Measurements from ENCODE around the gene TRIM17. TPM values are rescaled to one million over a fixed set of nuclear protein-coding genes. Genes with fewer than 3 reads are reported as not detected.

The TRIM17 gene
- total and polyA plus RNA-seq, 3 donors from 2014 or later = 21.4 to 37.4 (median 33.6) TPM

DNA sequence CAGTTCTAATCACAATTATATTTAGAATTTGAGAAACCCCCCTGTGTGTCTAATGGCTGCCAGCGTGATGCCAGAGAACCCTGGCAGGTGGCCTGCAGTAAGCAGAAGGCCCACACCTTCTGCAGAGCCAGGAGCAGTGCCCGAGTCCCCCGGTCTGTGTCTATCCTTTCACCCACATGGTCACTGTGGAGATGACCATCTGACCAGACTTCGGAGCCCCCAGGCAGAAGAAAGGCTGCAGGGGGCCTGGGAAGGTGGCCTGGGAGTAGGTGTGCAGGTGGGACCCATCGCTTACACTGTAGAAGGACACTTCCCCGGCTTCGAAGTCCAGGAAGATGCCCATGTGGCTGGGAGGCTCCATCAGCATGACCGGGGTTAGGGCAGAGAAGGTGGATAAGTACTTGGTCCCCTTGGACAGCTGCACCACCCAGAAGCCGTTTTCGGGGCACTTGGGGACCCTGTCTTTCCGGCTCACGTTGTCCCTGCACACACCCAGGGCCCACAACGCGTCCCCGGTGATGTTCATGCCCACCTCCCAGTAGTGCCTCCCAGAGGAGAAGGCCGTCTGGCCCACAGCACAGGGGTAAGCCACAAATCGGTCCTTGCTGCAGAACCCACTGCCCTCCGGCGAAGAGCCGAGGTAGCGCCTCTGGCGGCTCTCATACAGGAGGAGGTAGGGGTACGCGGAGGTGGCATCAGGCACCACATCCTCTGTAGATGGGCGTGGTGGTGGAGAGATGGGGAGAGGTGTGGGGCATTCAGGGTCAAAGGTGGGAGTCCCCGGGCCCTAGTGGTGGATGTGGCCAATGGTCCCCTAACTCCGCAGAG lies 8.4 kb downstream of the TRIM17 start:
- intact Hi-C loops (cut with DNase I; ENCODE audit: low total_unique reads) = no loop called here
- Histone ChIP-seq H3K36me3 (ENCODE audit: low read depth, missing control alignments) (no peaks in the 10 kb centered on the region), H3K27ac (no peak overlapping the region), H3K4me3 (no peak overlapping the region), H3K4me1 (peaks cover 19% of the 10 kb centered on the region), H3K27me3 (no peaks in the 10 kb centered on the region), H3K9me3 (no peaks in the 10 kb centered on the region)
- no peak for DNase-seq
- TF ChIP-seq POLR2A (IDR thresholded peaks at IDR 0.05) = no peak
- TF ChIP-seq, protein P1, sequence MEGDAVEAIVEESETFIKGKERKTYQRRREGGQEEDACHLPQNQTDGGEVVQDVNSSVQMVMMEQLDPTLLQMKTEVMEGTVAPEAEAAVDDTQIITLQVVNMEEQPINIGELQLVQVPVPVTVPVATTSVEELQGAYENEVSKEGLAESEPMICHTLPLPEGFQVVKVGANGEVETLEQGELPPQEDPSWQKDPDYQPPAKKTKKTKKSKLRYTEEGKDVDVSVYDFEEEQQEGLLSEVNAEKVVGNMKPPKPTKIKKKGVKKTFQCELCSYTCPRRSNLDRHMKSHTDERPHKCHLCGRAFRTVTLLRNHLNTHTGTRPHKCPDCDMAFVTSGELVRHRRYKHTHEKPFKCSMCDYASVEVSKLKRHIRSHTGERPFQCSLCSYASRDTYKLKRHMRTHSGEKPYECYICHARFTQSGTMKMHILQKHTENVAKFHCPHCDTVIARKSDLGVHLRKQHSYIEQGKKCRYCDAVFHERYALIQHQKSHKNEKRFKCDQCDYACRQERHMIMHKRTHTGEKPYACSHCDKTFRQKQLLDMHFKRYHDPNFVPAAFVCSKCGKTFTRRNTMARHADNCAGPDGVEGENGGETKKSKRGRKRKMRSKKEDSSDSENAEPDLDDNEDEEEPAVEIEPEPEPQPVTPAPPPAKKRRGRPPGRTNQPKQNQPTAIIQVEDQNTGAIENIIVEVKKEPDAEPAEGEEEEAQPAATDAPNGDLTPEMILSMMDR (IDR thresholded peaks at IDR 0.05) = no peak
- 92 to 93% methylated on average over 9 to 27 of the region's 27 CpGs for WGBS, 2 donors

DNA sequence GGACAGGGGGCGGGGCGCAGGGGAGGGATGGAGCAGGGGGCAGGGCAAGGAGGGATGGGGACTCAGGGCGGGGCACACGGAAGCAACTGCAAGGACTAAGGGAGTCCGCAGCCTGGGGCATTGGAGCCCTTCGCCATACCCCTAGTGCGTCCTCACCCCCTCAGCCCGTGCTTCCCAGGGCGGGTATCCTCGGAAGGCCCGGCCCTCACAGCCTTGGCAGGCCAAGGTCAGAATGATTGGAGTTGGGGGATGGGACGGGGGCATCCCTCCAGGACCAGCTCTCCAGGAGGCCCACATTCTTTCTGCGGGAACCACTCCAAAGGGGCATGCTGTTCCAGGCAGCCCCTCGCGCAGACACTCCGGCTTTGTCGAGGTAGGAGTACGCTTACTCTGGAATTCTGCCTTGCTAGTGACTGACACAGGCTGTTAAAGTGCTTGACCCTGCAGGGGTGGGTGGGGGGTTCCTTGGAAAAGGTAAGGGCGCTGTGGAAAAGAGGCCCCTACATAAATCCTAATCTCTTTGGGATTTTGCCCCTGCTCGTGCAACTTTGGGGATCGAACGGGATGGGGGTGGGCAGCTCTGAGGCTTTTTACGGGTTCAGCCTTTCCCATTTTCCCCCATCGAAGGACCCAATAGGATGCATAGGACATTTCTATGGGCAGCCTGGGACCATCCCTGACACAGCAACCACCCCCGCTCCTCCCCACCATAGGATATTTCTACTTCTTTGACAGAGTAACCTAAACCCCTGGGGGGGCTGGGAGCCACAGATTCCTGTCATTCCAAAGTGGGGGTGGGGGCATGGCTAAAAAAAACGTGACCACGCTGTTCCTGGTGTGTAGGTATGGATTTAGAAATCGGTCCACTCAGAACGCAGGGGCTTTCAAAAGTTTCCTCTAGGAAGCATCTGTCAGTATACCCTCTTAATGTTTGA lies 9.3 kb downstream of the TRIM17 start:
- Histone ChIP-seq H3K4me3 (peak overlapping the region; percentile 91 to 92), H3K27ac (peak overlapping the region in 1 of 2 donors; percentile 76), H3K36me3 (ENCODE audit: low read depth, missing control alignments) (no peaks in the 10 kb centered on the region), H3K27me3 (no peaks in the 10 kb centered on the region), H3K9me3 (no peaks in the 10 kb centered on the region), H3K4me1 (peaks cover 19% of the 10 kb centered on the region)
- WGBS, 2 donors = 10 to 19% methylated on average over 16 to 27 of the region's 29 CpGs
- TF ChIP-seq, protein P1 (IDR thresholded peaks at IDR 0.05) = no peak
- no peak for TF ChIP-seq POLR2A (IDR thresholded peaks at IDR 0.05)
- DNase-seq = no peak
- intact Hi-C loops (cut with DNase I; ENCODE audit: low total_unique reads) = no loop called here

DNA sequence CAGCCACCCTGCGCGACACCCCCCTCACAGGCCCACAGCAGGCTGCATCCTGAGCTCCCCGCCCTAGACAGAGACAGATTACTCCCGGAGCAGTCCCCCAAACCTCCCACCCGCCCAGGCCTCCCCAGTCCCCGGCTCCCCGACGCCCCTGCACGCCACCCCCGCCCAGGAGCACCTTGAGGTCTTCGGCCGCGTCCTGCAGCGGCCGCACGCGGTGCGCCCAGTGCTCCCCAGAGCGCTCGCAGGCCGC lies 10.8 kb downstream of the TRIM17 start:
- TF ChIP-seq, protein P1 (IDR thresholded peaks at IDR 0.05) = no peak
- no peak for TF ChIP-seq POLR2A (IDR thresholded peaks at IDR 0.05)
- peak overlapping the region; percentile 24 to 79 for H3K27ac ChIP-seq
- intact Hi-C loops (cut with DNase I; ENCODE audit: low total_unique reads) = no loop called here
- DNase-seq = no peak
- H3K36me3 ChIP-seq (ENCODE audit: low read depth, missing control alignments) = no peaks in the 10 kb centered on the region
- peaks cover 19% of the 10 kb centered on the region for H3K4me1 ChIP-seq
- WGBS, 2 donors = 0% methylated on average over 3 to 10 of the region's 21 CpGs
- peak overlapping the region; percentile 91 to 92 for H3K4me3 ChIP-seq
- H3K9me3 ChIP-seq = no peaks in the 10 kb centered on the region
- no peaks in the 10 kb centered on the region for H3K27me3 ChIP-seq

DNA sequence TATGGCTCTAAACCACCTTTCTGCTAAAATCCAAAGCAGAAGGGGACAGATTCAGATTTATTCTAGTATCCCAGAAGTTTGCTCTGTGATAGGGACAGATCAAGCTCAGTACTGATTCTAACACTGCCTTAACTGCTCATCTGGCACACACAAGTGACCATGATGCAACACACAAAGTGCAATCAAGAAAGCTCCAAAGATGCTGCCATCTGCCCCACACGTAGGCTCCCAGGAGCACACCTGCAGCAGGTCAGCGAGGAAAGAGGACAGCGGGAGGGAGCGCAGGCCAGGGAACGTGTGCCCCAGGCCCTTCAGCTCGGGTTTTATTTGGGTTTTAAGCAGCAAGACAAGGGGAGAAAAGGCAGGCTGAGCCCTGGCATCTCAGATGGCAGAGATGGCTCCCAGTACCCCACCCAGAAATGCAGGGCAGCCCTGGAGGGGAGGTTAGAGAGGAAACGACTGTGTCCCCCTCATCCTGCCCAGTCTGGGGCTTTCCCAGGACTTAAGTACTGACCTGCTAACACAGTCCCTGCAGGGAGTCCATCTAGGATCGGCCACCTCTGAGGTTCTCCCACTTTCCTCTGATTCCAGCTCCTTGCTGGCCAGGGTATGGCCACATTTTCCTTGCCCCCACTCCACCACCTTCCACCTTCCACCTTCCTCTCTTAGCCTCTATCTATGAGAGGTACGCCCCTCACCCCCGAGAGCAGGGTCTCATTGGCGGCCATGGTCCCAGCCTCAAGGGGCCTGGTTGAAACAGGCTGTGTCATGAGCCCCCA lies 11.3 kb downstream of the TRIM17 start:
- intact Hi-C loops (cut with DNase I; ENCODE audit: low total_unique reads) = no loop called here
- DNase-seq = no peak
- H3K4me1 ChIP-seq = peaks cover 19% of the 10 kb centered on the region

More for the DNA sequence above, 11.3 kb downstream of the TRIM17 start:
- H3K36me3 ChIP-seq (ENCODE audit: low read depth, missing control alignments) = no peaks in the 10 kb centered on the region
- no peaks in the 10 kb centered on the region for H3K9me3 ChIP-seq
- H3K27ac ChIP-seq = peak overlapping the region in 1 of 2 donors; percentile 24
- 22 to 26% methylated on average over 11 of the region's 11 CpGs for WGBS, 2 donors
- peak overlapping the region; percentile 91 to 92 for H3K4me3 ChIP-seq
- no peaks in the 10 kb centered on the region for H3K27me3 ChIP-seq
- TF ChIP-seq, protein P1 (IDR thresholded peaks at IDR 0.05) = no peak
- TF ChIP-seq POLR2A (IDR thresholded peaks at IDR 0.05) = no peak

Measured in testis (tissue), 3 donors.